Peyer's patch (tissue), 4 donors: ENCODE data around the gene C1orf50. TPM values are rescaled to one million over a fixed set of nuclear protein-coding genes. Genes with fewer than 3 reads are reported as not detected.

Experiments
- DNase-seq, 3 donors: peaks; one replicate each; pipeline ENCODE4 v3.0.0-alpha.2; 2017 to 2019
- H3K27ac ChIP-seq, 4 donors: fragments of 200-600 bp; sonication (generic); one replicate each; pipeline ENCODE4 v1.5.1; 2016 to 2019
- H3K27me3 ChIP-seq, 2 donors: fragments of 200-600 bp; sonication (generic); one replicate each; pipeline ENCODE4 v1.5.1; 2019
- H3K36me3 ChIP-seq, 3 donors: fragments of 200-600 bp; sonication (generic); one replicate each; pipeline ENCODE4 v1.5.1; 2016 to 2019
- H3K4me1 ChIP-seq, 4 donors: fragments of 200-600 bp; sonication (generic); one replicate each; pipeline ENCODE4 v1.5.1; 2016 to 2019
- H3K4me3 ChIP-seq, 4 donors: fragments of 200-600 bp; sonication (generic); 1 replicate in 3 of 4; 2 replicates in 1 of 4; pipeline ENCODE4 v1.5.1; 2016 to 2019; ENCODE audit warnings: mild to moderate bottlenecking in 1 of 4
- H3K9me3 ChIP-seq, 4 donors: fragments of 200-600 bp; sonication (generic); one replicate each; pipeline ENCODE4 v1.5.1; 2016 to 2019; ENCODE audit warnings: mild to moderate bottlenecking in 1 of 4
- CTCF ChIP-seq, 6 experiments: fragments of 450-650 bp in 4 of 6; fragments of 200-600 bp in 2 of 6; sonication (generic) in 1 of 6; IDR thresholded peaks; one replicate each; pipeline ENCODE4 v1.5.1; 2017 to 2019; ENCODE audit warnings: antibody characterized with exemption in 6 of 6, mild to moderate bottlenecking in 3 of 6, moderate library complexity in 1 of 6
- POLR2A ChIP-seq, 2 donors: fragments of 450-650 bp; IDR thresholded peaks; one replicate each; pipeline ENCODE4 v1.5.1; 2017; ENCODE audit warnings: antibody characterized with exemption in 2 of 2, mild to moderate bottlenecking in 2 of 2, moderate library complexity in 2 of 2
- total RNA-seq, 4 donors: library from RNA; depleted of rRNA; stranded (reverse); fragments of >200 nt; gene quantifications; one replicate each; pipeline ENCODE4 v1.1.0, GENCODE V29; 2016

C1orf50 gene
- total RNA-seq, 4 donors from 2014 or later, result 1.7 to 11.6 (median 4.4) TPM

- Histone ChIP-seq H3K4me1 (no peaks in the 10 kb centered on the region), H3K9me3 (no peaks in the 10 kb centered on the region), H3K27ac (no peak overlapping the region), H3K27me3 (no peaks in the 10 kb centered on the region), H3K36me3 (peaks cover 0 to 14% (median 0%) of the 10 kb centered on the region in 3 donors), H3K4me3 (no peak overlapping the region)
- peak in 1 of 3 donors; percentile 22 for DNase-seq
- TF ChIP-seq CTCF (IDR thresholded peaks at IDR 0.05), result no peak
- TF ChIP-seq POLR2A (IDR thresholded peaks at IDR 0.05), result no peak
Observed at GRCh38 chr1:42744148-42744413, 23.0 kb upstream of the C1orf50 start.

GRCh38 chr1:42745851-42746250 lies 21.2 kb upstream of the C1orf50 start:
- Histone ChIP-seq H3K4me1 (no peaks in the 10 kb centered on the region), H3K9me3 (no peaks in the 10 kb centered on the region), H3K4me3 (no peak overlapping the region), H3K36me3 (peaks cover 0 to 23% (median 0%) of the 10 kb centered on the region in 3 donors), H3K27ac (no peak overlapping the region), H3K27me3 (no peaks in the 10 kb centered on the region)
- TF ChIP-seq CTCF (IDR thresholded peaks at IDR 0.05) (no peak), POLR2A (IDR thresholded peaks at IDR 0.05) (no peak)
- DNase-seq, result no peak

GRCh38 chr1:42746436-42747105 lies 20.5 kb upstream of the C1orf50 start:
- no peak for DNase-seq
- TF ChIP-seq POLR2A (IDR thresholded peaks at IDR 0.05), result no peak
- TF ChIP-seq CTCF (IDR thresholded peaks at IDR 0.05), result no peak
- no peak overlapping the region for H3K4me3 ChIP-seq
- no peak overlapping the region for H3K27ac ChIP-seq
- H3K36me3 ChIP-seq, result peaks cover 0 to 25% (median 0%) of the 10 kb centered on the region in 3 donors
- no peaks in the 10 kb centered on the region for H3K4me1 ChIP-seq
- no peaks in the 10 kb centered on the region for H3K27me3 ChIP-seq
- no peaks in the 10 kb centered on the region for H3K9me3 ChIP-seq

GRCh38 chr1:42747125-42747524 lies 19.9 kb upstream of the C1orf50 start:
- peaks cover 0 to 30% (median 0%) of the 10 kb centered on the region in 3 donors for H3K36me3 ChIP-seq
- DNase-seq, result peak in 2 of 3 donors; percentile 72 to 73
- peak; percentile 11 to 81 (median 68) for TF ChIP-seq CTCF (IDR thresholded peaks at IDR 0.05)
- no peak for TF ChIP-seq POLR2A (IDR thresholded peaks at IDR 0.05)

GRCh38 chr1:42748021-42748420 lies 19.0 kb upstream of the C1orf50 start:
- TF ChIP-seq POLR2A (IDR thresholded peaks at IDR 0.05) (no peak), CTCF (IDR thresholded peaks at IDR 0.05) (no peak)
- Histone ChIP-seq H3K4me3 (no peak overlapping the region), H3K9me3 (no peaks in the 10 kb centered on the region), H3K4me1 (no peaks in the 10 kb centered on the region), H3K27me3 (no peaks in the 10 kb centered on the region), H3K27ac (no peak overlapping the region), H3K36me3 (peaks cover 0 to 35% (median 0%) of the 10 kb centered on the region in 3 donors)
- DNase-seq, result no peak

More at GRCh38 chr1:42747125-42747524, 19.9 kb upstream of the C1orf50 start:
- no peaks in the 10 kb centered on the region for H3K9me3 ChIP-seq
- H3K27me3 ChIP-seq, result no peaks in the 10 kb centered on the region
- no peaks in the 10 kb centered on the region for H3K4me1 ChIP-seq
- no peak overlapping the region for H3K27ac ChIP-seq
- H3K4me3 ChIP-seq, result no peak overlapping the region
